Measurements from ENCODE around the gene RNU6-7.

RNU6-7 gene

GRCh38 chr14:32183151-32184058, 18.4 kb upstream of the RNU6-7 start:
- no peak for TF ChIP-seq CTCF (IDR thresholded peaks at IDR 0.05; ENCODE audit: low read depth, low read length)
- in situ Hi-C loops (cut with HindIII; ENCODE audit: low sequenced_read_pairs) = no loop called here
- no peak overlapping the region for H3K4me3 ChIP-seq (ENCODE audit: low read depth, low read length)
- DNase-seq (ENCODE audit: low read depth, low spot score) = no peak

- H3K4me3 ChIP-seq (ENCODE audit: low read depth, low read length) = no peak overlapping the region
- in situ Hi-C loops (cut with HindIII; ENCODE audit: low sequenced_read_pairs) = no loop called here
- no peak for DNase-seq (ENCODE audit: low read depth, low spot score)
- no peak for TF ChIP-seq CTCF (IDR thresholded peaks at IDR 0.05; ENCODE audit: low read depth, low read length)
Observed at GRCh38 chr14:32185097-32185496, 16.7 kb upstream of the RNU6-7 start.

- no peak for TF ChIP-seq CTCF (IDR thresholded peaks at IDR 0.05; ENCODE audit: low read depth, low read length)
- in situ Hi-C loops (cut with HindIII; ENCODE audit: low sequenced_read_pairs) = no loop called here
- no peak overlapping the region for H3K4me3 ChIP-seq (ENCODE audit: low read depth, low read length)
- DNase-seq (ENCODE audit: low read depth, low spot score) = no peak
Observed at GRCh38 chr14:32186248-32186647, 15.6 kb upstream of the RNU6-7 start.

- no peak overlapping the region for H3K4me3 ChIP-seq (ENCODE audit: low read depth, low read length)
- in situ Hi-C loops (cut with HindIII; ENCODE audit: low sequenced_read_pairs) = no loop called here
- no peak for TF ChIP-seq CTCF (IDR thresholded peaks at IDR 0.05; ENCODE audit: low read depth, low read length)
- DNase-seq (ENCODE audit: low read depth, low spot score) = no peak
Observed at GRCh38 chr14:32189811-32190210, 12.0 kb upstream of the RNU6-7 start.

GRCh38 chr14:32190673-32191072, 11.2 kb upstream of the RNU6-7 start:
- TF ChIP-seq CTCF (IDR thresholded peaks at IDR 0.05; ENCODE audit: low read depth, low read length) = no peak
- in situ Hi-C loops (cut with HindIII; ENCODE audit: low sequenced_read_pairs) = no loop called here
- H3K4me3 ChIP-seq (ENCODE audit: low read depth, low read length) = no peak overlapping the region
- DNase-seq (ENCODE audit: low read depth, low spot score) = no peak

GRCh38 chr14:32192712-32193373, 9.0 kb upstream of the RNU6-7 start:
- in situ Hi-C loops (cut with HindIII; ENCODE audit: low sequenced_read_pairs) = no loop called here

More at GRCh38 chr14:32192712-32193373, 9.0 kb upstream of the RNU6-7 start:
- TF ChIP-seq CTCF (IDR thresholded peaks at IDR 0.05; ENCODE audit: low read depth, low read length) = no peak
- no peak for DNase-seq (ENCODE audit: low read depth, low spot score)
- H3K4me3 ChIP-seq (ENCODE audit: low read depth, low read length) = no peak overlapping the region
